OCI-LY3 (cell line): Measurements from ENCODE around the gene FIGLA.

Experiments used
- H2AFZ ChIP-seq: fragments of 200-600, 300-600 bp; shearing (Covaris generic); 2 replicates; pipeline ENCODE4 v1.6.0; 2014; ENCODE audit warnings: antibody characterized with exemption, low read depth, low read length
- H3K27ac ChIP-seq: fragments of 200-600, 300-600 bp; sonication (generic); 2 replicates; pipeline ENCODE4 v1.5.1; 2014; ENCODE audit warnings: mild to moderate bottlenecking, low read length, moderate library complexity, mixed read lengths
- H3K27me3 ChIP-seq: fragments of 200-600, 300-600 bp; sonication (generic); 2 replicates; pipeline ENCODE4 v1.6.1; 2014; ENCODE audit warnings: low read depth, low read length, mixed read lengths
- H3K36me3 ChIP-seq: fragments of 200-600, 300-600 bp; sonication (generic); replicated peaks from 2 replicates; pipeline ENCODE3; 2014; ENCODE audit warnings: low read depth, low read length, mixed read lengths
- H3K4me1 ChIP-seq: fragments of 300-600, 200-600 bp; sonication (generic); 2 replicates; pipeline ENCODE4 v1.6.1; 2014; ENCODE audit warnings: low read length, mixed read lengths
- H3K4me2 ChIP-seq: fragments of 200-600, 300-600 bp; sonication (generic); 2 replicates; pipeline ENCODE4 v1.6.1; 2014; ENCODE audit warnings: low read length, mixed read lengths
- H3K4me3 ChIP-seq: fragments of 300-600, 200-600 bp; sonication (generic); 2 replicates; pipeline ENCODE4 v1.5.1; 2014; ENCODE audit warnings: antibody characterized with exemption, mild to moderate bottlenecking, low read length, moderate library complexity
- H3K79me2 ChIP-seq: fragments of 300-600, 200-600 bp; shearing (Covaris generic); 2 replicates; pipeline ENCODE4 v1.6.1; 2014; ENCODE audit warnings: mild to moderate bottlenecking, low read length, mixed read lengths
- H3K9ac ChIP-seq: fragments of 300-600, 200-600 bp; shearing (Covaris generic); 2 replicates; pipeline ENCODE4 v1.6.0; 2014; ENCODE audit warnings: mild to moderate bottlenecking, low read length, moderate library complexity
- H3K9me3 ChIP-seq: fragments of 200-600, 300-600 bp; shearing (Covaris generic); 2 replicates; pipeline ENCODE4 v1.6.1; 2014; ENCODE audit warnings: low read length, mixed read lengths; ENCODE audit not compliant: insufficient read depth
- H4K20me1 ChIP-seq: fragments of 200-600, 300-600 bp; sonication (generic); 2 replicates; pipeline ENCODE4 v1.6.1; 2016; ENCODE audit warnings: low read length, mixed read lengths; ENCODE audit not compliant: insufficient read depth
- CTCF ChIP-seq: fragments of 200-600, 300-600 bp; sonication (generic); IDR thresholded peaks from 2 replicates; pipeline ENCODE4 v1.5.1; 2014; ENCODE audit warnings: antibody characterized with exemption, low read length, low read depth
- EZH2phosphoT487 ChIP-seq: fragments of 200-600 bp; shearing (Covaris generic); IDR thresholded peaks from 2 replicates; pipeline ENCODE4 v1.6.1; 2018; ENCODE audit warnings: antibody characterized with exemption, mixed run types, low read depth

Gene FIGLA

DNA sequence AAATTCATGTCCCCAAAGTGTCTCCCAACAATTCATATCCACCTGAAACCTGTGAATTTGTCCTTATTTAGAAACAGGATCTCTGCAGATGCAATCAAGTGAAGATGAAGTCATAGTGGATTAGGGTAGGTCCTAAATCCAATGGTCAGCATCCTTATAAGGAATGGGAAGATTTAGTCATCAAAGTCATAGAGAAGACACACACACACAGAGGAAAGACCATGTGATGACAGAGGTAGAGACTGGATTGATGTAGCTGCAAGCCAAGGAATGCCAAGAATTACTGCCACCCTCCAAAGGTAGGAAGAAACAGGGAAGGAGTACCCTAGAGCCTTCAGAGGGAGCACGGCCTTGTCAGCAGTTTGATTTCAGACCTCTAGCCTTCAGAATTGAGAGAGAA, 40.1 kb downstream of the FIGLA start:
- Histone ChIP-seq H4K20me1 (no peaks in the 10 kb centered on the region), H3K9ac (no peak overlapping the region), H3K9me3 (no peaks in the 10 kb centered on the region), H3K27me3 (peaks cover 41% of the 10 kb centered on the region), H3K4me3 (no peak overlapping the region), H3K4me2 (no peak overlapping the region), H3K36me3 (no peaks in the 10 kb centered on the region), H3K4me1 (no peaks in the 10 kb centered on the region), H3K79me2 (no peaks in the 10 kb centered on the region), H2AFZ (no peak overlapping the region), H3K27ac (no peak overlapping the region)
- TF ChIP-seq CTCF (no peak), EZH2phosphoT487 (no peak)

- no peak overlapping the region for H2AFZ ChIP-seq
- no peaks in the 10 kb centered on the region for H3K79me2 ChIP-seq
- no peak overlapping the region for H3K9ac ChIP-seq
- no peaks in the 10 kb centered on the region for H3K4me1 ChIP-seq
- H3K27ac ChIP-seq, result no peak overlapping the region
- no peaks in the 10 kb centered on the region for H3K9me3 ChIP-seq
- H4K20me1 ChIP-seq, result no peaks in the 10 kb centered on the region
- no peak for TF ChIP-seq EZH2phosphoT487
- TF ChIP-seq CTCF, result no peak
- no peak overlapping the region for H3K4me3 ChIP-seq
- peaks cover 40% of the 10 kb centered on the region for H3K27me3 ChIP-seq
- H3K36me3 ChIP-seq, result no peaks in the 10 kb centered on the region
- H3K4me2 ChIP-seq, result no peak overlapping the region
Observed at GRCh38 chr2:70748002-70748784, 42.2 kb downstream of the FIGLA start.

GRCh38 chr2:70747284-70747683, 43.2 kb downstream of the FIGLA start:
- no peak overlapping the region for H2AFZ ChIP-seq
- H3K4me1 ChIP-seq, result no peaks in the 10 kb centered on the region
- no peak overlapping the region for H3K4me2 ChIP-seq
- no peaks in the 10 kb centered on the region for H3K79me2 ChIP-seq
- no peaks in the 10 kb centered on the region for H4K20me1 ChIP-seq
- H3K36me3 ChIP-seq, result no peaks in the 10 kb centered on the region
- no peak overlapping the region for H3K4me3 ChIP-seq
- no peak overlapping the region for H3K9ac ChIP-seq
- H3K27me3 ChIP-seq, result peaks cover 40% of the 10 kb centered on the region
- H3K27ac ChIP-seq, result no peak overlapping the region
- no peak for TF ChIP-seq CTCF
- no peak for TF ChIP-seq EZH2phosphoT487
- H3K9me3 ChIP-seq, result no peaks in the 10 kb centered on the region

GRCh38 chr2:70746094-70746974, 44.1 kb downstream of the FIGLA start:
- Histone ChIP-seq H3K27ac (no peak overlapping the region), H3K4me3 (no peak overlapping the region)
- TF ChIP-seq CTCF (no peak), EZH2phosphoT487 (no peak)

More at GRCh38 chr2:70746094-70746974, 44.1 kb downstream of the FIGLA start:
- Histone ChIP-seq H4K20me1 (no peaks in the 10 kb centered on the region), H3K79me2 (no peaks in the 10 kb centered on the region), H3K36me3 (no peaks in the 10 kb centered on the region), H3K4me2 (no peak overlapping the region), H3K9me3 (no peaks in the 10 kb centered on the region), H2AFZ (no peak overlapping the region), H3K4me1 (no peaks in the 10 kb centered on the region), H3K9ac (no peak overlapping the region), H3K27me3 (peaks cover 36% of the 10 kb centered on the region; the same call in 1 of the 2 replicates)
